HCT116 (cell line): ENCODE results near the gene FAM72D. TPM values are rescaled to one million over a fixed set of nuclear protein-coding genes. Genes with fewer than 3 reads are reported as not detected.
A peak's percentile ranks its signal among the peaks of the same experiment; 100 is the strongest.
"Not testable (repeated sequence)": the region's sequence is repeated elsewhere in the genome, so short reads cannot be mapped to it uniquely, and the experiment has no call there.

Experiments used
- ATAC-seq: fragments of 200-7000 bp; cut with Tn5 transposase; 2 replicates; pipeline ENCODE4 v1.9.1; 2020; ENCODE audit warnings: mild to moderate bottlenecking, moderate library complexity
- BruUV-seq: library from RNA; stranded (reverse); fragments of 400-500 nt; replicated peaks from 2 replicates; lab custom pipeline; 2021; lab: Mats Ljungman, UMichigan
- CTCF ChIA-PET: fragments of 300-600 bp; sonication (Branson Sonifier 250); formaldehyde crosslinking; loops from one replicate; lab custom pipeline; 2021; ENCODE audit warnings: antibody characterized with exemption; lab: Charles Lee
- POLR2A ChIA-PET: fragments of 300-600, 350-600 bp; sonication (Branson Sonifier 250); formaldehyde crosslinking; loops from one replicate; lab custom pipeline; 2021; ENCODE audit warnings: antibody characterized with exemption; lab: Charles Lee
- RAD21 ChIA-PET, 2 experiments: fragments of 300-600 bp; sonication (Branson Sonifier 250); formaldehyde crosslinking; loops; one replicate each; lab custom pipeline; 2023; ENCODE audit warnings: low total read pairs in 2 of 2; ENCODE audit not compliant: uncharacterized antibody in 2 of 2, unreplicated experiment in 2 of 2, low non-redundant PET in 1 of 2; lab: Charles Lee
- DNase-seq: peaks from one replicate; pipeline ENCODE4 v3.0.0-alpha.2; 2010; ENCODE audit warnings: low read depth, low spot score
- H2AFZ ChIP-seq: fragments of 200-600 bp; shearing (Covaris generic), sonication (generic); 2 replicates; pipeline ENCODE4 v1.6.1; 2017; ENCODE audit warnings: low read depth, mixed run types, mixed read lengths, antibody characterized with exemption, low read length; ENCODE audit not compliant: poor library complexity, severe bottlenecking
- H3K27ac ChIP-seq: 2 replicates; pipeline ENCODE4 v1.5.1; 2012; ENCODE audit warnings: low read depth, low read length
- H3K27me3 ChIP-seq: fragments of 200-600 bp; sonication (generic); 2 replicates; pipeline ENCODE4 v1.6.1; 2016; ENCODE audit warnings: mixed run types, low read length, mixed read lengths; ENCODE audit not compliant: insufficient read depth
- H3K36me3 ChIP-seq, 2 experiments: fragments of 200-500 bp in 1 of 2; fragments of 200-600 bp in 1 of 2; sonication (Bioruptor generic) in 1 of 2; sonication (generic) in 1 of 2; 2 replicates each; pipeline versions ENCODE4 v1.5.1 to v1.6.1; 2014 to 2016; ENCODE audit warnings: low read length in 2 of 2, inconsistent platforms in 1 of 2, mixed read lengths in 1 of 2, mixed run types in 1 of 2; ENCODE audit not compliant: insufficient read depth in 2 of 2, control insufficient read depth in 1 of 2
- H3K4me1 ChIP-seq, 2 experiments: fragments of 200-600 bp in 1 of 2; sonication (generic) in 1 of 2; 2 replicates each; pipeline versions ENCODE4 v1.5.1 to v1.6.1; 2012 to 2017; ENCODE audit warnings: low read length in 2 of 2, inconsistent platforms in 1 of 2, mild to moderate bottlenecking in 1 of 2, mixed read lengths in 1 of 2, mixed run types in 1 of 2, moderate library complexity in 1 of 2; ENCODE audit not compliant: insufficient read depth in 2 of 2, control insufficient read depth in 1 of 2
- H3K4me2 ChIP-seq: fragments of 200-600 bp; sonication (generic); 2 replicates; pipeline ENCODE4 v1.6.1; 2017; ENCODE audit warnings: mixed run types, low read length, mixed read lengths
- H3K4me3 ChIP-seq, 2 experiments: fragments of 200-600 bp in 1 of 2; sonication (generic) in 1 of 2; replicated peaks in 1 of 2; 2 replicates each; pipeline ENCODE4 v1.5.1; 2011 to 2016; ENCODE audit warnings: low read length in 2 of 2, control low read depth in 1 of 2, low read depth in 1 of 2, mild to moderate bottlenecking in 1 of 2, mixed read lengths in 1 of 2, mixed run types in 1 of 2
- H3K79me2 ChIP-seq: fragments of 200-600 bp; sonication (generic); 2 replicates; pipeline ENCODE4 v1.6.1; 2017; ENCODE audit warnings: mild to moderate bottlenecking, mixed run types, low read length, moderate library complexity, mixed read lengths; ENCODE audit not compliant: insufficient read depth
- H3K9ac ChIP-seq: fragments of 200-600 bp; sonication (generic); 2 replicates; pipeline ENCODE4 v1.6.1; 2016; ENCODE audit warnings: low read length, mixed read lengths
- H3K9me2 ChIP-seq: fragments of 200-600 bp; sonication (generic), shearing (Covaris generic); 2 replicates; pipeline ENCODE4 v1.6.1; 2017; ENCODE audit warnings: mixed run types, mild to moderate bottlenecking, moderate library complexity; ENCODE audit not compliant: insufficient read depth
- H3K9me3 ChIP-seq, 2 experiments: fragments of 200-500 bp in 1 of 2; fragments of 200-600 bp in 1 of 2; sonication (Bioruptor generic) in 1 of 2; sonication (generic) in 1 of 2; 2 replicates each; pipeline ENCODE4 v1.6.1; 2014 to 2017; ENCODE audit warnings: low read length in 2 of 2, mixed read lengths in 2 of 2, inconsistent platforms in 1 of 2, low read depth in 1 of 2, mild to moderate bottlenecking in 1 of 2, mixed run types in 1 of 2, moderate library complexity in 1 of 2; ENCODE audit not compliant: control insufficient read depth in 1 of 2, insufficient read depth in 1 of 2
- H4K20me1 ChIP-seq: fragments of 200-600 bp; sonication (generic), shearing (Covaris generic); 2 replicates; pipeline ENCODE4 v1.6.1; 2017; ENCODE audit warnings: mixed run types, mild to moderate bottlenecking, moderate library complexity; ENCODE audit not compliant: insufficient read depth
- intact Hi-C: fragments of 100-400 bp; cut with micrococcal nuclease; formaldehyde crosslinking; loops from 2 replicates; pipeline ENCODE4 v1.10.0; 2022
- total RNA-seq: library from RNA; stranded (reverse); gene quantifications from one replicate; pipeline ENCODE4 v1.2.1, GENCODE V29; 2021; ENCODE audit not compliant: unreplicated experiment

FAM72D gene
- total RNA-seq, 1 experiment from 2014 or later = 16.3 TPM

GRCh38 chr1:145155873-145156272 is 60.1 kb downstream of the FAM72D start:
- DNase-seq, H2AFZ ChIP-seq, CTCF ChIA-PET, H4K20me1 ChIP-seq, BruUV-seq, H3K4me2 ChIP-seq, H3K36me3 ChIP-seq, H3K4me3 ChIP-seq, RAD21 ChIA-PET, H3K79me2 ChIP-seq, H3K27me3 ChIP-seq, H3K9ac ChIP-seq, H3K4me1 ChIP-seq, POLR2A ChIA-PET, intact Hi-C loops, H3K27ac ChIP-seq, ATAC-seq, H3K9me3 ChIP-seq, H3K9me2 ChIP-seq: not testable (repeated sequence)

GRCh38 chr1:145156891-145157610 is 61.3 kb downstream of the FAM72D start:
- H3K9me3 ChIP-seq, H3K4me2 ChIP-seq, H3K9ac ChIP-seq, POLR2A ChIA-PET, BruUV-seq, intact Hi-C loops, H2AFZ ChIP-seq, H3K27me3 ChIP-seq, H3K4me3 ChIP-seq, CTCF ChIA-PET, H3K4me1 ChIP-seq, RAD21 ChIA-PET, H3K79me2 ChIP-seq, H3K36me3 ChIP-seq, ATAC-seq, DNase-seq, H3K9me2 ChIP-seq, H4K20me1 ChIP-seq, H3K27ac ChIP-seq: not testable (repeated sequence)

GRCh38 chr1:145157715-145158114 is 61.9 kb downstream of the FAM72D start:
- H3K9me3 ChIP-seq, intact Hi-C loops, H3K4me2 ChIP-seq, H3K79me2 ChIP-seq, H4K20me1 ChIP-seq, H3K27me3 ChIP-seq, RAD21 ChIA-PET, H3K4me1 ChIP-seq, H3K9me2 ChIP-seq, H3K27ac ChIP-seq, BruUV-seq, H3K36me3 ChIP-seq, H2AFZ ChIP-seq, POLR2A ChIA-PET, H3K9ac ChIP-seq, DNase-seq, H3K4me3 ChIP-seq, CTCF ChIA-PET: not testable (repeated sequence)
- ATAC-seq = peak; percentile 88

- BruUV-seq, POLR2A ChIA-PET, H2AFZ ChIP-seq, intact Hi-C loops, RAD21 ChIA-PET, H3K4me2 ChIP-seq, CTCF ChIA-PET, H4K20me1 ChIP-seq, H3K9me3 ChIP-seq, DNase-seq, H3K4me1 ChIP-seq, H3K4me3 ChIP-seq, H3K36me3 ChIP-seq, H3K27me3 ChIP-seq, H3K9ac ChIP-seq, H3K27ac ChIP-seq, H3K79me2 ChIP-seq, H3K9me2 ChIP-seq: not testable (repeated sequence)
- peak; percentile 80 for ATAC-seq
Observed at GRCh38 chr1:145161046-145161752, 65.4 kb downstream of the FAM72D start.
